Measurements from ENCODE around the gene ASTN1.

ASTN1 gene

DNA sequence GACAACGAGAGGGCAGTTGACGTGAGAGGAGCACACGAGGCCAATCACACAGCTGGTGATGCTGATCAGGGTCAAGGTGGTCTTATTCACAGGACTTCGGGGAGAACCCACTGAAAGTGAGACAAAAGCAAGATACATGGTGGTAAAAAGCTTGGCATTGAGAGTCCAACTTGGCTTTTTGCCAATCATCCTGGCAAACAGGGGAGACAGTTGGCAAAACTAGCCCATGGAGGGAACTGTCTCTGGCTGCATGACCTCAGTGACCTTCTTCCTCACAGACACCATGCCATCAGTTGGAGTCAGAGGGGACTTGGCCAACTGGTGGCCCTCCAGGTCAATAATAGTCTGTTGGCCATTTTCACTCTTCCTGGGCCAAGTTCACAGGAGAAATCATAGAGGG lies 139.9 kb downstream of the ASTN1 start:
- DNase-seq: no peak

DNA sequence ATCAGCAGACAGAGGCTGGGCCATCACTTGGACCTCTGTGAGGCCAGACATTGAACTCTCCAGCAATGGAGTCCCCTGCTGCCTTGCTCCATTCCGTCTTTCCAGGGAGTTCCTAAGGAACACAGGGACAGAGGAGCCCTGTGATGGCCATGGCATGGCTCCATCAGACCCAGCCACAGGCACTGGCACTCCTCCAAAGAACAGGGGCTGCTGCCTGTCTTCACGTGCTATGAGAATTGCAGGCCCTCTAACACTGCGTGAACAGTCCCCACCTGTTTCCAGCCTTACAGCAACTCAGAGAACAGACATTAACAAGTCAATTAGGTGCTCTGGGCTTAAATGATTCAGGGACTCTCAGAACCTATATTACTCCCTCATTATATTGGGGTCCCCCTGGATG lies 140.8 kb downstream of the ASTN1 start:
- no peak for DNase-seq

DNA sequence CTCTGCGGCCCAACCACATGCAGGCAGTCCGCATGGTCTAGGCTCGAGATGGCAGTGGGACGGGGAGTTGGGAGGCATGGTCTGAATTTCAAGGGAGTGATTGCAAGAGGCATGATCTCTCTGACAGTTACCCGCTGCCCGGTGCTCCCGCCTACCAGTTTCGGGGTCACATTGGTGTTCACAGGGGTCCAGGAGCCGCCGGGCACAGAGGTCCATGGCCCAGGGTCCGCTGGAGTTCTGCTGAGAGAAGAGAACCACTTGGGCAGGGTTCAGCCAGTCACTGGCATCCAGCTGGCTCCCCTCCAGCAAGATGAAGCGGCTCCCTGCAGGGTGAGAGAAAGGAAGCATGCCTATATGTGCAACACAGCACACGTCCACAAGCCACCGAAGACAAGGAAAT lies 141.3 kb downstream of the ASTN1 start:
- DNase-seq: no peak

DNA sequence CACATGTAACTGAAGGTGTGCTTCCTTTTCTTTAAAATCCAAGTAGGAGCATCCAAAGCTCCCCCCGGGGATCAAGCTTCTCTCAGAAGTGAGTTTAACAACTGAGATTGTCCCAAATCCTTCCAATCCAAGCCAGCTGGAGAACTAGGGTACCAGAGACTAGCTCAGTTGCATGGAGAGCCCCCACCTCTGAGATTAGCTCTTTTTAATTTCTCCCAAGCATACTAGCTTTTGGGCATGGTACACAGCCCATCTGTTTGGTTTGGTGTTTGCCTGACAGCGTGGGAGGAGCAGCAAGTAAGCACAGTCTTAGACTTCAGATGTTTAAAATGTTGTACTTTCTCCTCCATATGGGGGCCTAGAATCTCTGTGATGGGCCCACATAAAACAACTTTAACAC lies 142.8 kb downstream of the ASTN1 start:
- no peak for DNase-seq

DNA sequence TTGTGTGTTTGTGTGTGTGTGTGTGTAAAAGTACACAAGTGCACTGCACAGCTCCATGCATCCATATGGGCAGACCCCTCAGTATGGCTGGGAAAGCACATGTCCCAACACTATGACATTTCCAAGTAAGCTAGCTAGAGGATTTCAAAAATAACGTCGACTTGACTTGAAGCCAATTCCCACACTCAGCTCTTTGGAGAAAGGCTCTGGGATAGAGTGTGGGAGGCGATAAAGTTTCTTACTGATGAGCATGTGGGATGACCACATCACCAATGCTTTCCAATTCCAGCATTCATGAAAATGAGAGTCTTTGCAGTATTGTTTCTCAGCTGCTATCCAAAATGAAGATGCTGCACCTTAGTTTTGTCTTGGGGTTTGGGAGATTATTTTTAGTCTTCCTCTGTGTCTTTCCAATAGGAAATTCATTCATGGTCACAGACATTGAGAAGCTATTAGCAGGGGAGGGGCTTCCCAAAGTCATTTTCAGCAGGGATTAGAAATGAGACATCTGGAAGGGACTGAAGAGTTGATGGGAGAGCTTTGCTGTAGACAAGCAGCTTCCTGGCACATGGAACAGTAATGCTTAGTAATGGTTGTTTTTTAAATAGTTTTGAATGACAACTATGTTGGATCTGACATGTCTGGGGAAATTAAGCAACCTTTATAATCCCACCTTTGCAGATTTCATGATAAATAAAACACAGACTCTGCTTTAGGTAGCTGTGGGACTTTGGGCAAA lies 143.5 kb downstream of the ASTN1 start:
- no peak for DNase-seq

DNA sequence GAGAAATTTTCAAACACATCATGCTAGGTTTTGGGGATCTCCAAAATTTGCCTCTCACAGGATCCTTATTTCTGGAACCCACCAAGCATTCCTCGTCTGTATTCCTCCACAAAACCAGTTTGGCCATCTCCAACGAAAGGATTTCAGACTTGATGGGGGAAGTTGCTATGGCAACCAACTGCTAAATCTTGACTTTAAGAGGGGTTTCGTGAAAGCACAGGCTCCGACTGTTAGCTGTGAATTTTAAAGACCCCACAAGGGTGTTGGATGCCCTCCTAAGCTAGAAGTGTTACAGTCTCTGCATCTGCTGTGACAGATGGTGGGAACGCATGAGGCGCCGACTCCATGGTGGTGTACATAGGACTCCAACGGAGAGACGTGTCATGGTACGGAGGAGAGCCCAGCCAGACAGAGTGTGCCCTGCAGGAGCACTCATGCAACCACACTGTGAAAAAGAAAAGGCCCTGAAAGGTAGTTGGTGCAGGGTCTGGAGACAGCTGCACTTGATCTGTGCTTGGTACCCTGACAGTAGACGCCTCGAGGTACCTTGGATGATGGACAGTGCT lies 147.1 kb downstream of the ASTN1 start:
- no peak for DNase-seq

DNA sequence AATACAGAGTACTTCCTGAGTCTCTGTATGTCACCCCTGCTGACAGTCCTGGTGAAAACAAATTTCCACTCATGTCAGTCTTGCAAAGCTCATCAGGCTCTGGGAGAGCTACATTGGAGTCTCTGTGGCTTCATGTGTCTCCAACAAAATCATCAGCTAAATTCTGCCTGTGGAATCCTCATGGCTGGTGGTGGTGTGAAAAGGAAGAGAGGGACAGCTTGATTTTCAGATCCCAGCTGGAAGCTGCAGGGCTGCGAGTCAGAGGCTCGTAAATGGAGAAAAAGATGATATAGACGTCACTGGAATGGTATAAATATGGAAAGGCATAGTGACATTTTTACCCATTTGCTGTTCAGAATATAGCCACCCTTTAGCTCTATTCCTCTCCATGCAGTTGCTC lies 150.2 kb downstream of the ASTN1 start:
- DNase-seq: no peak

DNA sequence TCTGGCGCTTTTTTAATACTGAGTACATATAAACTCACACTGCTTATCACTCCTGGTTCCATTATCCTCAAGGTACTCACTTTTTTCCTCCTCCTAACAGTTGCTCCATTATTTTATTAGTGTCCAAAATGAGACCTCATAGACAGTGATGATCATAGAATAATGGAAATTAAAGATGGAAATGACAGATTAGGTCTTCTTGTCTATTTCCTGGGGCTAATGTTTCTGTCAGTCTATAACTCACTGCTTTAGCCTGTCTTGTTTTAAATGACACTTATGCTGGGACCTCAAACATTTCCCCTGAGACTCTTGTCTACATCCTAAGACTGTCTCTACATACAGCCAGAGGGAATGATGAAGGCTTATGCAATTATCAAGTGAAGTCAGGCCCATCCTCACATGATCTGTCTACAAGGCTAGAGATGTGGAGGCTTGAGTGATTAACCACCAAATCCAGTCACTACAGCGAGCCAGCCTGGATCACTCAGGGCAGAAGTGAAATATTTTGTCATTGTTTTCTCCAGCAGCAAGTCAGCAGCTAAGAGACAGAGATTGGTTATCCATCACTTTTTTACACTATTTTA lies 152.1 kb downstream of the ASTN1 start:
- no peak for DNase-seq

DNA sequence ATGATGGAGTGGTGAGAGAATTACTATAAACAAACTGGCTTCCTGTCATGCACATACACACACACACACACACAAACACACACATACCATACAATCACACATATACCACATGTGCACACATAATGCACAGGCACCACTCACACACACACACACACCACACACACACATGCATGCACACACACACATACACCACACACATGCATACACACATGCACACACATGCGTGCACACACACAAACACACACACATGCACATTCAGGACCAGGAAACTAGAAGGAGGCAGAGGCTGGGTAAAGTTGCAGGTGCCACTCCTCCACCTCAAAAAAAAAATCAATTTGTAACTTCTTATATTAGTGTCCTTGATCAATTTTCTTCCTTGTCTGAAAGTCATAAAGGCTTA lies 153.0 kb downstream of the ASTN1 start:
- DNase-seq: no peak

DNA sequence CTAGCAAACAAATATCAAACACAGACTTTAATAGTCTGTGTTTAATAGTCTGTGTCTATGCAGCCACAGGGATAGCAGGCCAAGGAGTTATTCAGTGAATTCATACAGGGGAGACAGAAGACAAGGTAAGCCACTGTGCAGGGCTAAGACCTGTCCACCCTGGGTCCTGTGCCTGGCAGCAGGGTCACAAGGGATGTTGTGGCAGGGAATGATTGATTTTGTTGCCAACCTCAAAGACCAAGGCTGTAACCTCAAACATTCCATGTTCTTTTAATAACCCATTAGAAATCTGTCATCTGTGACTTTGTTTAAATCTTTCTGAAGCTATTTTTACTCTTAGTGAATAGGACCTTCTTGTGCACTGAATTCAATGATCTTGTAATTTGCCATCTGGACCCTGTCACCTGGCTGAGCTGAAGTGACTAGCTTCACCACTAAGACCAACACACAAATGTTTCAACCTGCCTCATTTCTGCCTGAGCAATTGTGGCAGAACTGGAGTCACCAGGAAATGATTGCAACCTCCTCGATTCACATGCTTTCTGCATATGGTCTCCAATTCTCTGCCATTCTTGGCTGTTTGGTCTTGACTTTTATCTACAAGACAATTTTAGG lies 154.2 kb downstream of the ASTN1 start:
- no peak for DNase-seq

DNA sequence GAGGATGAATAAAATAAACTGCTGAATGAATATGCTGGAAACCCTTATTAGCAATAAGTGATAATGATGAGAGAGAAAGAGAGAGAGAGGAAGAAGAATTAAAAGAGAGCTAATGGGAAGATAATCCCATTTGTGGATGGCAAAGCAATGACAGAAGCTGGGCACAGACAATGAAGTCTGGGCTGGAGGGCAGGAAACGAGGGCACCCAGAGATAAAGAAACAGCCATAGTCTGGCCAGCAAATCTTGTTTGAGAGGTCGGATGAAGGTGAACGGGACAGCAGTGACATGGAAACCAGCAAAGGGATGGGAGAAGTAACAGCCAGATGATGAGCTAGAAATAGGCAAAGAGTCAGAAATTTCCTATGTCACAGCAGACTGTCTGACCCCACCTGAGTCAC lies 155.9 kb downstream of the ASTN1 start:
- no peak for DNase-seq

DNA sequence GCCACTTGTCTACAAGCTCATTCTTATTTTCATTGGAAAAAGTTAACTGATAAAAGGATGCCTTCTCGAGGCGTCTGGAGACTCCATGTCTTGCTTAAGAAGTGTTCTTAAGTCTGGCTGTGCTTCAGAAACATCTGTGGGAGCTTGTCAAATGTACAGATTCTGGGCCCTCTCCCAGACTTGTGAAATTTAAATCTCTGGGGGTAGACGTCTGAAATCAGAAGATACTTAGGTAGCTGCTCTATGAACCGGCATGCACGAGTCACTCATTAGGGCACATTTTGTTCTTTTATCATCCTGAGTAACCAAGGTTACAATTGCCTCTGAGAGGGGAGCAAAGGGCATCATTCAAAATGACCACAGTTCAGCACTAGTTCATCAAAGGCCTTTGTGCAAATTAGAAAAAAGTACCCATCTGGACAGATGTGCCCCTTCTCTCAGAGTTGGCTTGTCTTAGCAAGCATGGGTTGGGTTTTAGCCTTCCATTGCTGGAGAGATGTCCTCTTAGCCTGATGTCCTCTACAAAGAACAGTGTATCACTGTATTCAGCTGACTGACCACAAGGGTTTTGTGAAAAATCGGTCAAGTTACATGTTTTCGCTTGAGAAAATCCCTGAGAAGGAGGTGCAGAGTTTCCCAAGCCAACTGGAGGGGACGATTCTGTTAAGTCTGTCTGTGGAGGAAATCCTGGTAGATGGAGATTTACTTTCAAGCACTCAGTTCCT lies 156.9 kb downstream of the ASTN1 start:
- no peak for DNase-seq

DNA sequence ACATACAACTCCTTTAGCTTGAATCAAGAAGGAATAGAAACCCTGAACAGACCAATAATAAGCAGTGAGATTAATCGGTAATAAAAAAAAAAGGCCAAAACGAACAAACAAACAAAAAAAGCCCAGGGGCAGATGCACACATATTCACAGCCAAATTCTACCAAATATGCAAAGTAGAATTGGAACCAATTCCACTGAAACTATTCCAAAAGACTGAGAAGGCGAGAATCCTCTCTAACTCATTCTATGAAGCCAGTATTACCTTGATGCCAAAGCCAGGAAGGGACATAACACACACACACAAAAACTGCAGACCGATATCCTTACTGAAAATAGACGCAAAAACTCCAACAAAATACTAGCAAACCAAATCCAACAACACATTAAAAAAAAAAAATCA lies 161.6 kb downstream of the ASTN1 start:
- no peak for DNase-seq

DNA sequence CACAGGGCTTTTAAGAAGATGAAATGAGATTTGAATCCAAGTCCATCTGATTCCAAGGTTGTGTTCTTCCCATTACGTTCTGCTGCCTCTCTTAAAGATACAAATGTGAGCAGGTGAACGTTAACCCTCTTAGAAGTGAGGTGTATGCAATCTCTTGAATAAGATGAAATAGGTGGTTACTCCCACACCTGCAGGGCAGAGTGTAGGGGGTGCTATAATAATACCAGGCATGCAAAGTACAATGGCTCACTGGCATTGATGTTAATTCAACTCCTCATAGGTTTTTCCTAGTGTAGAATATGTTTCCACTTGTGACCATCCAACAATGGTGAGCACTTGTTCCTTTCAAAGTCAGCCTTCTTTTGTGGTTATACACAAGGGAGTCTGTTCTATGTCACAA lies 163.0 kb downstream of the ASTN1 start:
- no peak for DNase-seq

DNA sequence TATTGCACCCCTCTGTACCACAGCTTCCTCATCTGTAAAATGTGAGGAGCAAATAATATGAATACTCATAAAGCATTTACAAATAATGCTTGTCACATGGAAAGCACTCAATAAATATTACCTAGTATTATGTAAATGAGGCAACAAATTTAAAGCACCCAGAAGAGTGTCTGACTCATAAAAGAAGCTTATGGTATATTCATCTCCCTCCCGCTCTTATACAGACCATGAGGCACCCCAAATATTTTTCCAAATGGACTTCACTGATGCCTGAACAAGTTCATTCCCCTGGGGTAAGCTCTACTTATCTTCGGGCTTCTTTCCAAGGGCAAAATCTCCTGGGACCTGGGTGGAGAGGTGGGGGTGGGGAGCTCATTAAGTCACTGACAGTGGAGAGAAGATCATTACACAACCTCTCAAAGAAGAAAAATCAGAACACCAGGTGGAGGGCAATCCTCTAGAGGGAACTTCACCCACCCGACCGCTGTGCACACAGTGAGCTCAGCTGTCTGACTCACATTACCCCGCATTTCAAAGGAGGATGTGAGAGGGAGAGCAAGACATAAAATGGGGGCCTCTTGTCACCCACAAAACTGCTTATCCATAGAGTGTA lies 166.2 kb downstream of the ASTN1 start:
- DNase-seq: no peak

DNA sequence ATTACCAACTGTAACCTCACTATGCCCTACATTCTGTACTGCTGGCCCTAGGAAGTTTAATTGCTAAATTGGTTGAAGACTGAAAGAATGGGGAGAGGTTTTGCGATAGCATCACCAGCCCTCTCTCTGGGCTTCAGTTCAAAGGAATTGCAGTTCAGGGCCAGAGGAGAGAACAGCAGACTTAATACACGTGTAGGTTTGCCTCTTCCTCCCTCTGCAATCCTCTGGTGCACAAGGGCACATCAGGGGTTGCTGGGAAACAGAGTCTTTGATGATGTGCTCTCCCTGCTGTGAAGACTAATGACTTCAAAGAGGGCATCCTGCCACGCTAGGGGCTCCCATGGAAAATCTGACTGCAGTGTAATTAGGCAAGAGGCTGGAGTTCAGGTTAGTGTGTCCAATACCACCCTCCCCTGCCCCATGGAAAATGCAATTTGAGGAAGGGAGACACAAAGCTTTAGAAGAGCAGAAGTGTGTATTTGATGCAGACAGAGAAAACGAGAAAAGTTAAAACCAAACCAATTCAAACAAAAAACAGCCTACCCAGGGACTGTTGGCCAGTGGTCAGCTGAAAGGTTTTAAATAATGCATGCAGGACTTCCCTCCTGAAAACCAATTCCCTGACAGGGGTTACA lies 167.9 kb downstream of the ASTN1 start:
- DNase-seq: no peak

DNA sequence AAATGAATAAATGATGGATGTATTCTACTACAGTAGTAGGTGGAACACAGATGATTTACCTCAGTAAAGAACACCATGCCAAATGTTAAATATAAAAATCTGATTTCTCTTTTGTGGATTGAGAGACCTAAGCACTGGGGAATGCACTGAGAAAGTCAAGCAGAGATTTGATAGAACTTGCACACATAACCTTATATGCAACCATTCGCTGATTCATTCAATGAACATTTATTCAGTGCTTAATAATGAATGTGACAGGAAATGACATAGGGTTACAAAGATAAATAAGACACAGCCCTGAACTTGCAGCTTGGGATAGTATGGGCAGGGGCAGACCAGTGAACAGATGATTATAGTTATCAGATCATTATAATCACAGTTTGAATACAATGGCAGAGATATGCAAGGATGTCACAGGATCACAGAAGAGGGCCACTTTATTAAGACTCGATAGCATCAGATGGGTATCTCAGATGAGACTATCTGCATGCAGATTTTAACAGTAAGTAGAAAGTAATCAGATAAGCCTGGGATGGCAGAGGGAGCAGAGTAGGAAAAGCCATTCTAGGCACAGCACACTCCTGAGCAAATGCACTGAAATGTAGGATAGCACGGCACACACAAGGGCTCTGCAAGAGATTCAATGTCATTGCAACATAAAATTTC lies 169.4 kb downstream of the ASTN1 start:
- no peak for DNase-seq

DNA sequence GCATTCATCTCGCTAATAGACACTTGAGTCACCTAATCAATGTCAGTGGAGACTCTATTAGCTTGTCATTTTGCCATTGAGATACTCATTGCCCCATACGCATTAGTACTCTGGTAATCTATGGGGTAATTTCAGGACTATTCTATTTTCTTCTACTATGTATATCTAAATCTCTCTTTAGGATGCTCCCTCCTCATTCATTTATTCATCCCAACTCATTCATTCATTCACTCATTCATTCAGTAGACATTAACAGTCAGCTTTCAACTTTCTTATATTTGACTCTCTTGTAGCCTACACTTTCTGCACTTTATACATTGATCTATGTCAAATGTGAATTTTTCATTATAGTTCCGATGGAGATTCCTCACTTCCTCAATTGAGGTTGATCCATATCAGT lies 170.9 kb downstream of the ASTN1 start:
- DNase-seq: no peak

DNA sequence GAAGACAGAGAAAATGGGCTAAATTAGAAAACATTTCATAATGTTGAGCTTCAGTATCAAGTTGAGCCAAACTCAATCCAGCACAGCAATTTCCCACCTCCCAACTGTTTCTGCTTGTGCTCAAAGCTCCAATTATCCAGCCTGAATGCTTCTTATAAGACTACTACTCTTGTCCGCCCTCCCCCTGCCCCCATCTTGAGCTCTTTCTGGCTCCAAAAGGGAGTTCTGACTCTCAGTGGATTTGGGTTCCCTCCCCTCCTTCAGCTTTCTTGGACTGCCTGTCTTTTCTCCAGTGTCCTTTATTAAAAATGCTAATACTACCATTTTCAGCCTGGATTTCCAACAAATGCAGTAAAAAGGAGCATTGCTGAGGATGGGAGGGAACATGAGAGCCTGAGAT lies 174.8 kb downstream of the ASTN1 start:
- DNase-seq: no peak

DNA sequence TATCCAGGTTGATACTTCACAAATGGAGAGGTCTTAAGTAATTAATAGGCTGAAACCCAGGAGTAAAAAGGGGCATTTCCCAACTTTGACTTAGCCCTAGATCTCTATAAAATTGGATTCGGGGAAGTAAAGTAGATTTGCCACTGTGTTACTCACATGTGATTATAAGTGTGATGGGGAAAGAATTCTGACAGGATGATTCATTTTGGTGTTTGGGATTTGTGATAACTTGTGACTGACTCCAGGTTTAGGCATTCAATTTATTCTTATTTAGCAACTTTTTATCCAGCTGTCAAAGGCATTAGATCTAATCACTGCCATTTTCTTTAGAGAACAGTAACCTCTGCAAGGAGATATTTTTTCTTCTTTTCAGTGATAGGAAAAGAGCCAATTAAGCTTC lies 175.5 kb downstream of the ASTN1 start:
- DNase-seq: no peak

DNA sequence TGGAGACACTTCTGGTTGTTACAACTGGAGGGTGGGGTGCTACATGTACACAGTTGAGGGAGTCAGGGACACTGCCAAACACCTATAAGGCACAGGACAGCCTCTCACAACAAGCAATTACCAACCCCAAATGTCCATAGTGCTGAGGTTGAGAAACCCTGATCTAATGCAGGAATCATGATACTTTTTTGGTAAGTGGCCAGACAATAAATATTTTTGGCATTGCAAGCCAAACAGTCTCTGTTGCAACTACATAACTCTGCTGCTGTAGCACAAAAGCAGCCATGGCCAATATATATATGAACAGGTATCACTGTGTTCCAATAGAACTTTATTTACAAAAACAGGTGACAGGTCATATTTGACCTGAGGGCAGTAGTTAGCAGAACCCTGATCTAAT lies 177.5 kb downstream of the ASTN1 start:
- DNase-seq: no peak

DNA sequence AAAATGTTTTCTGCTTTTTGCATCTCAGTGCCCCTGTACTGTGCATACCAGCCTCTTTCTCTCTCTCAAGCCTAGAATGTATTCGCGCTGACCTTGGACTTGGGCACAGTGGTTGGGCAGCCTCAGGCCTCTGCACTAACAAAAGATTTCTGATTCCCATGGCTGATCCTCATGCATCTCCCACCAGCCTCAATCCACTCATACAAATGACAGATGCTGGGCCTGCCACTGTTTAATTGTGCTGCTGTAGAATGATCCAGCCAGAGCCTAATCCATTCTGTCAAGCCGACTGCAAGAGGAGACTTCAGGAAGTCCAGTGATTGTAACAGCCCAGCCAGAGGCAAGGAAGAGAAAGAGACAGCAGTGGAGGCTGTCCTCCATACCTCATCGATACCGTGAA lies 180.8 kb downstream of the ASTN1 start:
- DNase-seq: no peak
